Activated CD4-positive, alpha-beta T cell treated with anti-CD3 and anti-CD28 coated beads for 48 hours (primary cell): ENCODE data around the gene CNTN5.

Source experiments
- DNase-seq: peaks from one replicate; pipeline ENCODE4 v3.0.0-alpha.2; 2020

Gene CNTN5

DNA sequence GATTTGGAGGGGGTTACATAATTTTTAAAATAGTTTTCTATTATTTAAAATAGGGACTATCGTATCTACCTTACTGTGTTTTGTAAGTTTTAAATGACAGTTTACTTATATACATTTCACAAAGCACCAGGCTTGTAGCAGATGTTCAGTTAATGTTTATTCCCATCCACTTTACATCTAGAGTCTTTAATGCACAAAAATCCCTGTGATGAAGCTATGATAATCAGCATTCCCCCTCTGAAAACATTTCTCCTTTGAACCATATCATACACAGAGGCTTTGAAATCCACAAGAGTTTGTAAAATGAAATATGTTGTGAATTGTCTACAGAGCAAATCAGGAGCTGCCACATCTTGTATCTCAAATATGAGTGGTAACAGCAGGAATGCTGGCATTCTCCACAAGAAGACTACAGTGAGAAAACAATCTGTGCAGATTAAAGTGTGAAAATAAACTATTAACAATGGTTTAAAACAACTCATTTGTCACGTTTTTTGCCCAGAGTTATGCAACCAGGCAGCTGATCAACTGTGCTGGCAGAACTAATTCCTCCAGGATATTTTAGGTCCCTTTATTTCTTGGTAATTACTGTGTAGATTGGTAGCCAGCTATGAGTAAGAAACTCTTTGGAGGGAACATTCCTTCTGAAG lies 967.2 kb downstream of the CNTN5 start:
- DNase-seq = no peak

DNA sequence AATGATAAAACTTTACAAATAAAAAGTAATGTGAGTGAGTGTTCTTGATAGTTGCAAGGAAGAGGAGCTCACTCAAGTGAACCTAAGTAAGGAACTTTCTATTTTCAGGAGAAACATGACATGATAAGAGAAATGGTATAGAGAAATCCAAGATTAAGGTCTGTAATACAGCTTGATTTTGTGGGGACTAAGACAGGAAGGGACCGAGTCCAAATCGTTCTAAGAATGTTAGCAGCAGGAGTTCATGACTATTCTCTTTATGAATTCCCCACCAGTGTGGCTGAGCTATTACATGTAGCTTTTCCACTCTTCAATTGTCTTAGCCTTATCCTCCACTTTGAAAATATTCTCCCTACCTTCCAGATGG lies 967.7 kb downstream of the CNTN5 start:
- DNase-seq = no peak

DNA sequence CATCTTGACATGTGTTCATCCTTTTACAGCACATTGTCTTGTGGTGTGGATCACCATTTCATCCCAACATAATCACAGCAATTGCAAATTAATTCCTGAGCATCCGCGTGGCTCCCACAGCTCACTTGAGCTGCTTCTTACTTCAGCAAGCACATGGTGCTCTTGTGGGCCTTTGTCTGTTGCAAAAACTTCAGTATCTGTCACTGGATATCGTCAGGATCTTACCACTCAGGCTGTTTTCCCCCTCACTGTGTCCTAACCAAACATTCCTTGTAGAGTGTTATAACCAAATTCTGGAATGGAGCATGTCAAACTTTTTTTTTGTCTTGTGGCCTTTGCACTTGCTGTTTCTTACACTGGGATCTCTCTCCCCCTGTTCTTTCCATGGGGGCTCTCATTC lies 983.2 kb downstream of the CNTN5 start:
- DNase-seq = no peak

DNA sequence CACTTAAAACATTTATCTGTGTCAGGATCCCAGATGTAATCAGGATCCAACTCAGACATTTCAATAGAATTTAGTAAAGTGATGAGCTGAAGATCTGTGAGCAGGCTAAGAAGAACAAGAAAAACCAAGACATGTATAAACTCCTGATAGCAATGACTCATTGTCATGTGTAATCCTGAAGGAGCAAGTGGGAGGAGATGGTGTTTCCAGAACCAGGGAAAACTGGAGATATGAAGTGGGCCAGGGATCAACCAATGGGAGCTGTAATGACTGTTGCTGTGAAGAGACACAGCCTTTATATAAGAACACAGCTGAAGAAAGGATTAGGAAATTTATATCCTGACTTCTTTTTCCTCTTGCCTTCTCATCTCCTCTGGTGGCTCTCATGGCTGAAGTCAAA lies 983.8 kb downstream of the CNTN5 start:
- no peak for DNase-seq

DNA sequence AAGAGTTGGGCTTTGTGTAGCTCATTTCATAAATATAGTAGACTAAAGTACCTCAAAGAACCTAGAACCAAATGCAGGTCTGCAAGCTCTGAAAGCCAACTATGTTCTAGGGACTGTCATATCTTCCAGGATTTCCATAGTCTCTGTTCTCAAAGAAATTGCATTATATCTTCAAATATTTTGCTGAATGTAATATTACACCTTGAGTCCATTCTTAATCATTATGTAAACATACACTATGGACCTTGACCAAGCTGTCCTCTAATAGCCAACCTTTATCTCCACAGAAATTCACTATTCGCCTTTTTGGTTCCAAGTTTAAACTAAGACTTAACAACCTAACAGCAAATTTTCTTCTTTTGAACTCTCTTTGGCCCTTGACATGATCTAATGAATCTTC lies 987.7 kb downstream of the CNTN5 start:
- no peak for DNase-seq

DNA sequence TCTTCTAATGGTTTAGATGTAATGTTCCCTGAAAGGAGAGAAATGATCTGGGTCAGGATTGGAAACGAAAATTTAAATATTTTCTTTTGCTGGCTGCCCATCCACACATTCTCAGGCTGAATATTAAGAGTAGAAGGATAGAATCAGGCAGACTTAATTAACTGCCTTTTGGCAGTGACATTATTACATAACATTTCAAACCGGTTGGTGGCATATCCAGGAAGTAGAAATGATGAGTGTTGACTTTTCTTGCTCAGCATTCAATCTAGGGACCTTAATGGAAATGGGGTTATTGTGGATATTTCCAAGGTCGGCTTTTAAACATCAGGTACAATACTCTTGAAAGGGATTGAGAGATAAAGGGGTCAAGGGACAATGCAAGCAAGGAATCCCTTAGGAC lies 989.0 kb downstream of the CNTN5 start:
- no peak for DNase-seq

DNA sequence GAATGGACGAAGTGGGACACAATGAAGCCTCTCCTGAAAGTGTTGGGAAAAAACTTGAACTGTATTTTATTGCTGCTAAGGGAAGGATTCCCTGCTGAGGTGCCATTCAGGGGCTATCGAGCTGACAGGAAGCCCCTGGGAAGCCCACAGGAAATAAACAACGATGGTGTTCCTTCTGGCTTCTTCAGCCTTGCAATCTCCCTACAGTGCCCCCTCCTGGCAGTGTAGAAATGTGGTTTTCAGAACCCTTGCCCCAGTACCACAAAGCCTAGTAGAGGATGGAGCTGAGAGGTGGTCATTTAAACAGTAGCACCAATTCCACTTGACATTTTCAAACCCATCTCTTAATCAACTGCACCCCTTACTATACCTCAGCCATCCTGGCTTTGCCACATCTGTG lies 989.6 kb downstream of the CNTN5 start:
- DNase-seq = no peak

DNA sequence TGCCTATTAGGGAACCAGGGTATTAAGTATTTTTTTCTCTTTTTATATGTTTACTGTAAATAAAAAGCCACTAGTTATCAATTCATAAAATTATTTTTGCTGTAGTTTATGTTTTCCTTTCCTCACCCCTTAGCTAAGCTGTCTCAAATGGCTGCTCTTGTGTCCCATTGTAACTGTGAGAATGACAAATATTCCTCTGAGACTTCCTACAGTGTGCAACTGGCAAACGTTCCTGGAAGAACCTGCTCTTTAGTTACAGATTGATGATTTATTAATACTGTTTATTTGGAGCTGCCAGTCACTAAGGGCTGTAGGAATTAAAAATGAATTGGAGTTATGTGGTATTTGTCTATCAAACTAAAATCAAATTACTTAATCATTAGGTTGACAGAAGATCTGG lies 990.9 kb downstream of the CNTN5 start:
- DNase-seq = no peak

DNA sequence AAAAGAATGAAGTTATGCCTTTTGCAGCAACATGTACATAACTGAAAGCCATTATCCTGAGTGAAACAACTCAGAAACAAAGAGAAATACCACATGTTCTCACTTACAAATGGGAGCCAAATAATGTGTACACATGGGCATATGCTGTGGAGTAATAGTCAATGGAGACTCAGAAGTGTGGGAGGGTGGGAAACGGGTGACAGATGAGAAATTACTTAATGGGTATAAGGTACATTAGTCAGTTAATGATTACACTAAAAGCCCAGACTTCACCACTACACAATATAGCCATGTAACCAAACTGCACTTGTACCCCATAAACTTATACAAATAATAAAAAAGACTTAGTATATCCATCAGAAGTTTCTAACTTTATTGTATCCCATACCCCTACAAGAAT lies 992.3 kb downstream of the CNTN5 start:
- DNase-seq = no peak

DNA sequence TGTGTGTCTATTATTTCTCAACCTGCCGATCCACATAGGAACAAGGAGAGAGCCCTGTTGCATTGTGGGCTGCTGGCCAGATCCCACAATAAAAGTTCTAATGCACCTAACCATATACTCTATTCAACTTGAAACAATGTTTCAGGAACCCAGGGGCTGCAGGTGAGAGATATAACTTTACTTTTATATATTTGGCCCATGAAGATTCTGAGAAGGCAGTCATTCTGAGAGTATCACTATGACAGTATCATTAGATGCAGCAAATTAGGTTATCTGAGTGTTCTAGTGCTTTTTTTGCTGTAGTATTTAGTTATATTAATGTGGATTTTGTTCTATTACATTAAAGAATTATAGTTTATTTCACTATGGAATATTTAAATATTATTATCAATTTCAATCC lies 1011.2 kb downstream of the CNTN5 start:
- DNase-seq = no peak

DNA sequence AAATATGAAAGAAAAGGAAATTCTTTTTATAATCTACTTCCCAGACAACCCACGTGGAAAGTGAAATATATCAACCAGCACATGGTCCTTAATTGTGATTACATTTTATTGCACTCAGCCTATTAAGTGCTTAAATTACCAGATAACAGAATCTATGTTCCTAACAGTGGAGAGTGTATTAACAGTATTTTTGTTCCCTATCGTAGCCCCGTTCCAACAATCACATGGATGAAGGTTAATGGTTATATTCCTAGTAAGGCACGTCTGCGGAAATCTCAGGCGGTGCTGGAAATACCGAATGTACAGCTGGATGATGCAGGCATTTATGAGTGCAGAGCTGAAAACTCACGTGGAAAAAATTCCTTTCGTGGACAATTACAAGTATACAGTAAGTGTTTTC lies 1040.3 kb downstream of the CNTN5 start:
- DNase-seq = no peak

DNA sequence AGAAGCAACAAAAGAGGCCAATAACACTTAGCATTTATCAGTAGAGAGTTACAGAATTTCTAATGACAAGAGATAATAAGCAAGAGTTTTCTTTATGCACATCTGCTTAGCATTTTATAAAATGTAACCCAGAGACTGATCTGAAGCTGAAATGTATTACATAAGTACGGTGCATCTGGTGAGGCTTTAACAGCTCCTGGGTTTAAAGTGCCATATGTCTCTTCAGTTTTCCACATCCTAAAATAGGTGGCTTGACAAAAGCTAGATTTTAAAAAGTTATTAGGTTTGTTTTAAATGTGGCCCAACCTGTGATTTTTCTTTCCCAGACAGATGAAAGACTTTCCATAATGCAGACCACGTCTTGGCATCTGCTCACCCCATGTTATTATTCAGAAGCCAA lies 1045.7 kb downstream of the CNTN5 start:
- DNase-seq = no peak

DNA sequence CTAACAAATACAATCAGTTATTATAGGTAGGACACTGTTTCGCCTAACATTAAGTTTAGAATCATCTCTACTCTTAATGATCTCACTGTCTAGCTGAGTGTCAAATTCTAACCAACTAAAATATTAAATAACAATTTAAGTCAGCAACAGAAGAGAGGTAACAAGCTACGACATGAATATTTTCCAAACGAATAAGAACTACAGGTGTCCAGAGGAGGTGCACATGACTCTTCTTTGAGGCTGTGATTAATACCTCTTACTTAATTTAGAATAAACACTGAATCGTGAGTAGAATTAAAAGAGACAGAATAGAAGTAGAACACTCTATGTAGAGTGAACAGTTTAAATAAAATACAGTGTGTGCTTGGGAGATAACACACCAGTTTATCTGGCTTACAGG lies 1047.4 kb downstream of the CNTN5 start:
- DNase-seq = no peak

DNA sequence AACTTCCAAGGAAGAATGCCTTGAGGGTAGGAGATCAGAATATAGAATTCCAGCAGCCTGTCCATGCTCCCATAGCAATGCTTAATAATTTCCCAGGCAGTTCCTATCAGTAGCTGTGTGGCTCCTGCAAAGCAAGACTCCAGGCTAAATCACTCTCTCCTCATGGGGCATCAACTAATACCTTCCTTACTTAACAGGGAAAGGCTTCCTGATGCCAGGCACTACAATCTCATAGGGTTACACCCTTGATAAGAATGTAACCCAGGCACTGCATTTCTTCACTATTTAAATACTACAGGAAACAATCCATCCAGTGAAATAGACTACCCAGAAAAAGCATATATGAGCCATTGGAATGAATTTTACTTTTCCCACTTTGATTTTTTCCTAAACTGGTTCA lies 1051.4 kb downstream of the CNTN5 start:
- DNase-seq = no peak

DNA sequence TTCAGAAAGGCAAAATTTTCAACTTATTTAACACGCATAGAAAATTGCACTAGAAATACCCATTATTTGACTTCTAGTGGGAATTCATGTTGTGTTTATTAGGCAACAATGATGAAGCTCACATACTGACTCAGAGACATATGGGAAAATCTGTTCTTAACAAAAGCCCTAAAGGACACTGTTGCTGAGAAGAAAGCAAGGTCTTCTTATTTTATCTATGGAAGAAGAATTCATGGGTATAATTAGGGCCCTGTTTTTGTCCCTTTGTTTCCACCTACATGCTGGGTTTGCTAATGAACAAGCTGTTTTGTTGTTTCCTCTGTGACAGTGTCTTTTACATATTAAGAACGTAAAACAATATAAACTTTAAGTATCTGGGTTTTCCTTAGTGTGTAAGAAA lies 1059.6 kb downstream of the CNTN5 start:
- DNase-seq = no peak

DNA sequence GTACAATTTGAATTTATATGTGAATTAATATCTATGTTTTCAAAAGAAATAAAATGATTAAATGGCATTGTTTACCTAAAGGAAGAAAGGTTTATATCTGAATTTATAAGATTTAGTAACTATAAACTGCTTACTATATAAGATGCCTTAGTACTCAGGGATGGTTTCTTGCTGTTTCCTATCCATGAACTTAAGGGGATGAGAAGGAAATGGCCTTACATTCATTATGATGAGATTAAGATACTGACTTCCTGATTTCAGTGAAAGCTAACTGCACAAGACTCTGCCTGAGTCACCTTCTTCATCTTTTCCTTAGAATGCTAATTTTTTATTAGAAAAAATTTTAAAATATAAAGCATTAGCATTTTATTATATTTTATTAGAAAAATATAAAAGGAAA lies 1060.1 kb downstream of the CNTN5 start:
- no peak for DNase-seq

DNA sequence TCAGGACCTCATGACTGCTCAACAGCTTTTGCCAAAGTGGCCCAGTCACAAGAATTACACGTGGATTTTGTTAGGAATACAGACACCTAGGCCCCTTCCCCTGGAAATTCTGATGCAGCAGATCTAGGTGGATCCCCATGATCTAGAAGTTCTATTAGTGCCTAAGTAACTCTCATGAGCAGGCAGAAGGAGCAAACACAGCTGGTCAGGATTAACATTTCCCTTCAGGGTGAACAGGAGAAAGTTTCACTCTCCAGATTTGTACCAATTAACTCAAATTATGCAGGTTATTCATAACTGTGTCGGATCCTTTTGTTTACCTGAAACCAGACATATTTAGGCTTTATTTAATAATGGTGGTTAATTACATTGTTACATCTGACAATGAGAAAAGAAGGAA lies 1072.9 kb downstream of the CNTN5 start:
- DNase-seq = no peak

DNA sequence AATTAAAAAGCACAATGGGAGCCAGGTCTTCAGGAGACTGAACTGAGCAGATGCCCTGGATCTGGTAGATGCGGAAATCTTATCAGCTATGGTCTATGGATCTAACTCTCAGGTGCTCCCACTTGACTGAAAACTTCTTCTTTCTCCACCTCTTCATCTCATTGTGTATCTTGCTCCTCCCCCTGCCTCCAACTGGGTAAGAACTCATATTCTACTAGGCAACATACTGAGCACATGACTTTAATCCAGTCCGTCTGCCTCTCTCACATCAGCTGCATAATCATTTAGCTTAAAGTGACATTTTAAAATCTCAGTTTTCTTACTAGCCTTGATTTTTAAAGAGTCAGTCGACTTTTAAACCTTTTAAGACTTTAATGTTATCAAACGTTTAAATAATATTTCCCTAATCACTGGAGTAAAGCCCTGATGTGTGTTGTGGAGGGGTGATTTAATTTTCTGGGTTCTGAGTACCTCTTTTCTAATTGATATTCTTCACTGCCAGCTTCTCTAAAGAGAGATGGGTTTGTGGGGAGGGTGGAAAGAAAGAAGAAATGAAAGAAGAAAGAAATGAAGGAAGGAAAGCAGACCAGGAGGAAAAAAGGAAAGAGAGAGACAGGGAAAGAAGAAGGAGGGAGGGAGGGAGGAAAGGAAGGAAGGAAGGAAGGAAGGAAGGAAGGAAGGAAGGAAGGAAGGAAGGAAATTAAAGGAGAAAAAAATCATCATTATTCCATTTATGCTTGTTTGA lies 1073.5 kb downstream of the CNTN5 start:
- DNase-seq = no peak

DNA sequence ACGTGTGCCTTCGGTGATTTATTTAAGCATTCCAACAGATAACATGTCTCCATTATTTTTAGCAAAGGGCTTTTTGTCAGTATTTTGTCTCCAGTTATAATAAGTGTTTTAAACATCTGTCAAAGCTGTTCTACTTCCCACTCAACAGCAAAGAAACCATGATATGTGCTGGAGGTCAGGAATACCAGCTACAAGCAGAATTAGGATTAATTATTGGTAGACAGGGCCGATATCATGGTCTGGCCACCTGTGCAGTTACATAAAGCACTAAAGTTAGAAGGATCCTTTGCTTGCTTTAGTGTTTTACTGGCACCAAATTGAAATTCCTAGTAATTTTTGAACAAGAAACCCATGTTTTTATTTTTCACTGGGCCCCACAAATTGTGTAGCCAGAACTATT lies 1075.1 kb downstream of the CNTN5 start:
- DNase-seq = no peak

DNA sequence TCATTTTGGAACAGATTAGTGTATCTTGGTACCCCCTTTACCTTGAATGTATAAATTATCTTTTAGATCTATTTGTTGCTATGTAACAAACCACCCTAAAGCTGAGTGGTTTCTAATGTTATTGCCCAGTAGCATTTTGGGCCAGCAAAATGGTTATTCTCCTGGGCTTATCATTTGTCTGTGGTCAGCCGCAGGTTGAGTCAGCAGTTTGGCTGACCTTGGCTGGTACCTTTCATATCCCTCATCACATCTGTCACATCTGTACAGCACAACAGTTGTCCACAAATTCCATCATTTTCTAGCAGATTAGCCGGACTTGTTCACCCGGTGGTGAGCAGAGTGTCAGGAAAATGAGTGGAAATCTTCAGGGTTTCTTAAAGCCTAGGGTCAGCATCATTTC lies 1077.8 kb downstream of the CNTN5 start:
- DNase-seq = no peak

DNA sequence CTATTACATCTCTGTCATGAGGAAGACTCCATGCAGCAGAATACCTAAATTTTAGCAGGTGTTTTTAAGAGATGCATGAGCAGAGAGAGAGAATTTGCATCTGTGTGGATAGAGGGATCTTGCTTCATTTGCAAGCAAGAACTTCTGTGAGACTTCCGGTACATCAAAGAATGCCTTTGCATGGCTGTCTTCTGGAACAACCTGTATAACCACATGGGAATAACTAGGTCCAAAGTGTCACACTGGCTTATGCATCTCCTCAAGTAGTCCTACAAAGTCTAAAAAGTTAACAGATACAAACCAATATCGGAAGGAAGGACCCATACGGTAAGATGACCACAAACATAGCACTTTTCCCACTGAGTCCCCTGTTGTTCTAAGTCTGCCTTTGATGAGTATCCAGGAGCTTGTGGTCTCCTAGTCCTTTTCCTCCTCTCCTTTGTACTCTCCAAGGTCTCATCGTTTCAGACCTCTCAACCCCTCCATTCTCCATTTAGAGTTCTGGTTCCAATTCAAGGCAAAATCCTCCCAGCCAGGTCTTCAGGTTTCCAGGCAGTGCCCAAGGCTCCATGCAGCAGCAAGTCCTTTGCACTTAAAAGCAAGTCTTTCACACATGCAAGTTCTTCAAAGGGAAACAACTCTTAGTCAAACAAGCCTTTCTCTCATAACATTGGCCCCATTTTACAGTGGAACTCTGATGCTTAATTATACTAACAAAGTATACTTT lies 1084.7 kb downstream of the CNTN5 start:
- no peak for DNase-seq

DNA sequence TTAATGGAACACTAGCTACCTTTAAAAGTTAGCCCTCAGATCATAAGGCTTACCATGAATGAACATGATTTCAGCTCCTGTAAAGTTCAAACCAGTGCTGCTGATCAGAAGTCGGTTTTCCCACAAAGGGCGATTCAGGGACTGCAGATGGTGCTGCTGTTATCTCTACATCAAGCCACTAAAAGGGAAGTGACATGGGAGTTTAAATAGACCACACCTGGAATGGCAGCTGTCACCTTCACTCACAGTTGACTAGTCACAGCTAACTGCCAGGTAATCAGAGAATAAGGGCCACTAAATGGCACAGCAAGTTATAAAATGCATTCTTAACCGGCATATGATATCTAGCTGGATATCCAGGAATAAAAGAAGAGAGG lies 1085.2 kb downstream of the CNTN5 start:
- DNase-seq = no peak

DNA sequence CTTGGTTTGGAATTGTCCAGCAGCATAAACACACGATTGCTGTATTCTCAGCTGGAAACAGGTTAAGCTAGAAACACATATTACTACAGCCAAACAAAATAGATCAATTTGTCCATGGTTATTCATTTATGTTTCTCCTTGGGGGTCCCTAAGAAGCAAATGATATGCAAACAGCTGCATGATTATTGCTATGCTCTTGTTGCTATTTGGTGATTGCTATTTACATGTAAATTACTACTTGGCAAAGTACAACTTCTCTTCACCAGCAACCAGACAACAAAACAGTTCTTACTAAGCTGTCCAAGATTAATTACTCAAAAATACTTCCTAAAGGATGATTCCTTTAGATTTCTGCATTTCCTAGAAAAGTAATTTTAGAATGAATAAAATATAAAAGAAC lies 1098.4 kb downstream of the CNTN5 start:
- no peak for DNase-seq

DNA sequence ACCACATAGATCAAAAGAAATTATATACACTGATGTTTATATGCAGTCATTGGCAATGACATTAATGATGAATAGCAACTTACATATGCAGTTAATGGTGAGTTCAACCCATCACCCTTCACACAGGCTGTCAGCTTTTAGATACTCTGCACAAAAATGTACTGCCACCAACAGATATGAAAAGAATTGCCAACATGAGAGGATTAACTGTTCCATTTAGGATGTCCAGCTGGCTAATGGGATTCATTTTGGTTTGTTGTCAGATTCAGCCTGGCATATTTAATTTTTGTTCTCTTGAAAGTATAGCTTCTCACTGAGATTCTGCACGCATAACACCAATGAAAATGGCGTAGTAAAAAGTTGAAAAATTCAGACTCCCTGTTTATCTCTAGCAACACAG lies 1112.4 kb downstream of the CNTN5 start:
- no peak for DNase-seq

DNA sequence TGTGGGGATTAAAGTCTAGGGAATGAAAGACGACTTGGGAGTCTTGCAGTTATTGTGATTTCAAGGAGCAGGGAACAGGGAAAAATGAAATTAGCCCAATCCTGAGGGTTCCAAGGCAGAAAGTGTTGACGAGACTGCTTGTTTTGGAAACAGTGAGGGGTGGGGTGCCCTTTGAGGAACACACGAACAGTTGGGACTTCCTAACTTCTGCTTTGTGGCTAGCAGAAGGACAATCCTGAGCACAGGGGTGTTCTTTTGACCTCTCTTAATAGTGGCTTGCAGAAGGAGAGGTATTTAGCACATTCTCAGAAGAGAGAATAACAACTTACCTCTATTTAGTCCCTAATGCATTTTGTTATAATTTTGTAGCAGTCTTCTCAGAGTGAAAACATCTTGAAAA lies 1120.5 kb downstream of the CNTN5 start:
- DNase-seq = no peak
